ENCODE measurements around the gene THAP9.

GRCh38 chr4:82898322-82899243 lies 2.0 kb upstream of the THAP9 start:
- peak; percentile 58 for TF ChIP-seq CTCF (conservative IDR thresholded peaks at IDR 0.05)
- no peak for TF ChIP-seq EZH2 (IDR thresholded peaks at IDR 0.05; ENCODE audit: low read depth)
